NCI-H128 (cell line): ENCODE data around the gene DCTN5.
"Not testable (repeated sequence)": the region's sequence is repeated elsewhere in the genome, so short reads cannot be mapped to it uniquely, and the experiment has no call there.

Source experiments
- DNase-seq: peaks from one replicate; lab custom pipeline; 2025; ENCODE audit not compliant: unreplicated experiment; lab: John Stamatoyannopoulos, UW

DCTN5 gene

GRCh38 chr16:23692190-23692837 lies 51.0 kb downstream of the DCTN5 start:
- no peak for DNase-seq

GRCh38 chr16:23694265-23694643 lies 53.0 kb downstream of the DCTN5 start:
- DNase-seq: no peak

- no peak for DNase-seq
Observed at GRCh38 chr16:23694644-23695373, 53.5 kb downstream of the DCTN5 start.

GRCh38 chr16:23695756-23696155 lies 54.5 kb downstream of the DCTN5 start:
- DNase-seq: no peak

DNA sequence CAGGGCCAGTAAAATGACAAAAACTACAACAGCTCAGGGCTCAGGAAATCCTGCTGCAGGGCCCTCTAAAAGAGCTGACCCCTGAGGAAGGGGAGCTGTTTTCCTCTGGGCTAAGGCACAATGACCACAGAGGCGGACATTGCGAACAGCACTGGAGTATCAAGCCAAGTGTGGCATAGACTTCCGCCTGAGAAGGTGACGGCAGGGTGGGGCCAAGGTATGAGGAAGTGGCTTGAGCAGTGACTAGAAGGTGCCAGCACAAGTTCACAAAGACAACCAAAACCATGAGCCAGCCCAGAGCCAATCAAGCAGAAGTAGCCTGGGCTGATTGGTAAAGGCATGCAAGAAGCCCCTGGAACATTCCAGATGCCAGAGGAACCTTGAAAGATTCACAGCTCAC lies 57.8 kb downstream of the DCTN5 start:
- no peak for DNase-seq

DNA sequence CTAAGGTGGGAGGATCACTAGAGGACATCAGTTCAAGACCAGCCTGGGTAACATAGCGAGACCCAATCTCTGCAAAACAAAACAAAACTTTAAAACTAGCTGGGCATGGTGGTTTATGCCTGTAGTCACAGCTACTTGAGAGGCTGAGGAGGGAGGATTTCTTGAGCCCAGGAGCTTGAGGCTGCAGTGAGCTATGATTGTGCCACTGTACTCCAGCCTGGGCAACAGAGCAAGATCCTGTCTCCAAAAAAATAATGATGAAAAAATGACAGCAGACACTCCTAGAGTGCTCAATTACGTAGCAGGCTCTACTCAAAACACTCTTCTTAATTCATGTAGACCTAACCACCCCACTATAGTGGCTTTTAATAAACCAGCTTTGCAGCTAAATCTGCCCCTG lies 58.8 kb downstream of the DCTN5 start:
- DNase-seq: no peak

DNA sequence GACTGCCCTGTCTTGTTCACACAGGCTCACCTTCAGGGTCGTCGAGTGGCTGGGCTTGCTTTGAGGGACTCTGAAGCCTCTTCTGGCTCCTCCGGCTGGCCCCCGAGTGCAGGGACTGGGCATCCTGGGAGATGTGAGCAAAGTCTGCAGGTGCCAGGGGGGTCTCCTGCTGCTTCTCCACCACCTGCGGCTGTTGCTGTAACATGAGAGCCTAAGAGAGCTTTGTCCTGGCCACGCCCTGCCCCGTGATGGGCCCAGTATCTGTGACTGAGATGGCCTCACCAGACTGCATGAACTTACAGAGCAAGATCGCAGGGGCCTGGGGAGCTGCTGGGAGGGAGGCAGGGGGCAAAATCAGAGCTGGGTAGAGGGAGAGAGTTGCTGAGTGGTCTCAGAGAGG lies 59.2 kb downstream of the DCTN5 start:
- DNase-seq: no peak

DNA sequence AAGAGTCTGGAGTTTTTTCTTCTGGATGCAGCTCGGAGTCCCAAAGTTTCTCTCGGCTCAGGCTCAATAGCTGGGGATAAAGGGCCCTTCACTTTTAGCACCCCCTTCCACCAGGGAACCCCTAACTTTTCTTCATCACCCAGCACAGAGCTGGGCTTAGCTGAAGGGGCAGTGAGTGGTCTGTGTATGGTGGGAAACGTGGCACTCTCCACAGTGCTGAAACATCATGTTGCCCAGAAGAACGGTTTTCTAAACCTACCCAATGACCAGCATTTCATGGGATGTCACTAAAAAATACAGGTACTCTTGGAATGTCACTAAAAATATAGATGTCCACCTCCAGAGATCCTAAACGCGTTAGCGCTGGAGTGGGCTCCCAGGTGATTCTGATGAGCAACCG lies 59.8 kb downstream of the DCTN5 start:
- no peak for DNase-seq

DNA sequence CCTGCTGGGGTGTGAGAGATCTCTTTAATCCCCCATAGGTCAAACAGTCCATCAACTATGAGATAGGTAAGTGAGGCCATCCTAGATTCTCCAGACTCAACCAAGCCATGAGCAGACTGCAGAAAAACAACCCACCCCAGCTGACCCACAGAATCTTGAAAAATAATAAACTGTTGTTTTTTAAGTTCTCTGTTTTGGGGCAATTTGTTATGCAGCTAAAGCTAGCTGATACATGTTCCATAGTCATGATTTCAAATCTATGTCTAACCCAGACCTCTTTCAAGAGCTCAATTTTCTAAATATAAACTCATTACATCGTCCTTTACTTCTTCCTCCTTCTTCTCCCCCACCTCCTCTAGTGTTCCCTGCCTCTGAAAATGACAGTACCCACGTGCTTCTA lies 61.7 kb downstream of the DCTN5 start:
- DNase-seq: no peak

GRCh38 chr16:23704772-23705516 lies 63.7 kb downstream of the DCTN5 start:
- DNase-seq: no peak

DNA sequence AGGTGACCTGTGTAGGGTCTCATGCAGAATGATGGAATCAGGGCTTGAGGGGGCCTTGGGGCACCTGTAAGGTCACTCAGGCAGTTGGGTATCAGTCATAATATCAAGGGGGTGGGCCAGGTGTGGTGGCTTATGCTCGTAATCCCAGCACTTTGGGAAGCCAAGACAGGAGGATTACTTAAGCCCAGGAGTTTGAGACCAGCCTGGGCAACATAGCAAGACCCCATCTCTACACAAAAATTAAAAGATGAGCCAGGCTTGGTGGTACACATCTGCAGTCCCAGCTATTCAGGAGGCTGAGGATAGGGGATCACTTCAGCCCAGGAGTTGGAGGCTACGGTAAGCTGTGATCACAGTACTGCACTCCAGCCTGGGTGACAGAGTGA lies 64.2 kb downstream of the DCTN5 start:
- no peak for DNase-seq

DNA sequence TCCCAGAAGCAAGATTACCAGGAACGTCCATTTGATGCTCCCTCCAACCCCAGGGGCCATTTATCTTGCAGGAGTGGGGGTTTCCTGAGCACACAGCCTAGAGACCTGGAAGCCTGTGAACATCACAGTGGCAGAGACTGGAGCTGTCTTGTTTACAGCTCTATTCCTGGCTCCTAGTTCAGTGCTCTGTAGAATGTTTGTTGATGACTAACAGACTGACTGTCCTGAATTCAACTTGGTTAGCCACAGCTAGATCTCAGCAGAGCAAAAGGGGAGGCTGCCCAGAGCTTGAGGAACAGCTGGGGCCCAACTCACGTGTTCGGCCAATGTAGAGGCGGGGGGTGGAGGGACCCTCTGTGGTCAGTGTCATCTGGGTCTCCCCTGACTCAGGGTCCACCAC lies 65.2 kb downstream of the DCTN5 start:
- DNase-seq: no peak

DNA sequence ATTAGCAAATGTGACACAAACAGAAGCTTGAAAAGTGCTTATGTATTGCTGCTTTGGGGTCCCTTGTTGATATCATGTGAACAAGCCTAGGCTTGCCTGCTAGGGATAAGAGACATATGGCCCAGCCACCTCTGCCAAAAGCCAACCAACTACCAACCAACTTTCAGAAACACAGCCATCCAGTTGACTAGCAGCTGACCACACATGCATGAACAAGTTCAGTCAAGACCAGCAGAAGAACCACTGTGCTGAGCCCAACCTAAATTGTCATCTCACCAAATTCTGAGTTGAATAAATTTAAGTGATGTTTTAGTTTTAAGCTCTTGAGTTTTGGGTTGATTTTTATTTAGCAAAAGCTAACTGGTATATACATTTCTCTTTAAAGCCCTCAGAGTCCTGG lies 68.3 kb downstream of the DCTN5 start:
- no peak for DNase-seq

- no peak for DNase-seq
Observed at GRCh38 chr16:23710008-23710407, 68.7 kb downstream of the DCTN5 start.

GRCh38 chr16:23710504-23710903 lies 69.2 kb downstream of the DCTN5 start:
- no peak for DNase-seq

GRCh38 chr16:23711785-23712184 lies 70.5 kb downstream of the DCTN5 start:
- no peak for DNase-seq

DNA sequence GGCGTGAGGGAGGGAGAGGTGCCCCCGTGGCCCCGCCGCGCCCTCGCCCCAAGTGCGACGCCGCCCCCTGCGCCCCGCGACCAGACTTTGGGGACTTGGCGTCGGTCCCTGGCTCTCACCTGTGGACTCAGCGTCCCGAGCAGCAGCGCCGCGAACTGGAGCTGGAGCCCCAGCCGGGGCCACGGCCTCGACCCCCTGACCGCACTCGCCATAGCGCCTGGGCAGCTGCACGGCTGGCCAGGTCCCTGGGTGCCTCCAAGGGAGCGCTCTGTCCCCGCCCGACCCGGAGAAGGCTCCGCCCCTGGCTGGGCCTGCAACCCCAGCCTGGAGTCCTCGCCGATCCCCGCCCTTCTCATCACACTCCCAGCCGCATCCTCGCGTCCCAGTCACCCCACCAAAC lies 71.7 kb downstream of the DCTN5 start, which contains the start of gene ERN2:
Gene ERN2 (minus strand): TSS at position 247 of the 400 bp plus-strand sequence. CDS start 35 bp downstream, at position 212.
- DNase-seq: no peak

DNA sequence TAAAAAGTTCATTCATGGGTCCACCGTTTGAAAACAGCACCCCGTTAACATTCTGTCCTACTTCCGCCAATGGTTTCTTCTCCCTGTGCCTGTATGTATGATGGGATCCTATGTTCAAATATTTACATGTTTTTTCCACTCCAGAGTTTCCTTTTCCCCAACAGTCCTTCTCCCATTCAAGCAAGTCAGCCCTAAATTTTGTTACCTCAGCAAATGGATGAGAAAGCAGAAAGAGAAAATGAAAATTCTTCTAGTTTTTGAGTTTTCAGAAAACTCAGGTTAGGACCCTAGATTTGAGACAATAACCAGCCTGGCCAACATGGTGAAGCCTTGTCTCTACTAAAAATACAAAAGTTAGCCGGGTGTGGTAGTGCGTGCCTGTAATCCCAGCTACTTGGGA lies 75.2 kb downstream of the DCTN5 start:
- DNase-seq: no peak

DNA sequence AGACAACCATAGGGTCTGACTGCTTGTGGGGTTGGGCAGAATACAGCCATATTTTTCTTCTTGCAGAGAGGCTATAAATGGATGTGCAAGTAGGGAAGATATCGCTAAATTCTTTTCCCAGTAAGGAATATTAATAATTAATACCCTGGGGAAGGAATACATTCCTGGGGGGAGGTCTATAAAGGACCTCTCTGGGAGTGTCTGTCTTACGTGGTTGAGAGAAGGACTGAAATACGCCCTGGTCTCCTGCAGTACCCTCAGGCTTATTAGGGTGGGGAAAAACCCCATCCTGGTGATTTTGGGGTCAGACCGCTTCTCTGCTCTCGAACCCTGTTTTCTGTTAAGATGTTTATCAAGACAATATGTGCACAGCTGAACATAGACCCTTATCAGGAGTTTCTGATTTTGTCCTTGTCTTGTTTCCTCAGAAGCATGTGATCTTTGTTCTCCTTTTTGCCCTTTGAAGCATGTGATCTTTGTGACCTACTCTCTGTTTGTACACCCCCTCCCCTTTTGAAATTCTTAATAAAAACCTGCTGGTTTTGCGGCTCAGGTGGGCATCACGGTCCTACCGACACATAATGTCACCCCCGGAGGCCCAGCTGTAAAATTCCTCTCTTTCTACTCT lies 81.5 kb downstream of the DCTN5 start:
- DNase-seq: not testable (repeated sequence)

DNA sequence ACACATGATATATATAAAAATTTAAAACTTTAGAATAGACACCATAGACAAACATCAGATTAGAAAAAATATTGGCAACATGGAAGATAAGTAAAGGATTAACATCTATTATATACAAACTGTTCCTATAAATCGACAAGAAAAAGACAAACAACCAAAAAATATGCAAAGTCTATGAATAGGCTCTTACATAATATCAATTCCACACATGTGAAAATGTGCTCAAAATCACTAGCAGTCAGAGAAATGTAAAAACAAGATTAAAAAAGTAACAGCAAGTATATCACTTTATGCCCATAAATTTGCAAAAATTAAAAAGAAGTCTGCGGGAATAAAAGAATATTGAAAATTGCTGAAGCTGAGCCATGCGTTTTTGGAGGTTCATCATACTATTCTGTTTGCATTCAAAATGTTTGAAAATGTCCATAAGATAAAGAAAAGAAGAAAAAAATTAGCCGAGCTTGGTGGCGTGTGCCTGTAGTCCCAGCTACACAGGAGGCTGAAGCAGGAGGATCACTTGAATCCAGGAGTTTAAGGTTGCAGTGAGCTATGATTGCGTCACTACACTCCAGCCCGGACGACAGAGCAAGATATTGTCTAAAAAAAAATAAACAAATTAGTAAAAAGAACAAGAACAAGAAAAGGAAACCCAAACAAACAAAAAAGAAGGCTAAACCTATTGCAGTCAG lies 83.0 kb downstream of the DCTN5 start:
- no peak for DNase-seq

DNA sequence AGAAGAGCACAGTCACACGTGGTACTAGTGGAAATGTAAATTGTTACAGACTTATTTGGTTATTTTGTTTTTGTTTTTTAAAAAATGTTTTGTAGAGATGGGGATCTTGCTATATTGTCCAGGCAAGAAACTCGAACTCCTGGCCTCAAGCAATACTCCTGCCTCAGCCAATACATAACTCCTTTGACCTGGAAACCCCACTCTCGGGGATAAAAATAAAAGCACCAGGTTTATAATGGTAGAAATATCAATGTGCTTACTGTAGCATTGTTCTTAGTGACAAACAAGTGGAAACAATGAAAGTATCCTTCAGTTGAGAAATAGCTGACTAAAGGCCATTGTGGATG lies 83.5 kb downstream of the DCTN5 start:
- DNase-seq: no peak
